IPS-NIHi7 (cell line): Measurements from ENCODE around the gene NPSR1.
"Not testable (repeated sequence)": the region's sequence is repeated elsewhere in the genome, so short reads cannot be mapped to it uniquely, and the experiment has no call there.

ENCODE experiments used
- DNase-seq: peaks from one replicate; pipeline ENCODE4 v3.0.0; 2012; ENCODE audit warnings: mixed read lengths; ENCODE audit errors: extremely low spot score

Gene NPSR1

DNA sequence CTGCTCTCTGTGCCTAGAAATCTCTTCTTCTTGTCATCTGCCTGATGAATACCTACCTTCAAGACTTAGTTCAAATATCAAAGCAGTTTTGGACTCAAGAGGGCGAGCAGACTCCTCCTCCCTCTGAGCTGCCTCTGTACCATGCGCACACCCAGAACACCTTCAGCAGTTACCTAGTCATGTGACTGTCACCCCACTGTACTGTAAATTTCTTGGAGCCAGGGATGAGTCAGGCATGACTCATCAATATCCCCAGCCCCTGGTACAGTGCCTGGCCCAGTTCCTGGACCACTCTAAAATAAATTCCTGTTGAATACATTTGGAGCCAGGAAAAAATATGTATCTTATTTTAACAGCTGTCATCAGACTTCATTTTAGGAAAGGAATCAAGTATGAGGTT, 212.0 kb downstream of the NPSR1 start:
- not testable (repeated sequence) for DNase-seq

DNA sequence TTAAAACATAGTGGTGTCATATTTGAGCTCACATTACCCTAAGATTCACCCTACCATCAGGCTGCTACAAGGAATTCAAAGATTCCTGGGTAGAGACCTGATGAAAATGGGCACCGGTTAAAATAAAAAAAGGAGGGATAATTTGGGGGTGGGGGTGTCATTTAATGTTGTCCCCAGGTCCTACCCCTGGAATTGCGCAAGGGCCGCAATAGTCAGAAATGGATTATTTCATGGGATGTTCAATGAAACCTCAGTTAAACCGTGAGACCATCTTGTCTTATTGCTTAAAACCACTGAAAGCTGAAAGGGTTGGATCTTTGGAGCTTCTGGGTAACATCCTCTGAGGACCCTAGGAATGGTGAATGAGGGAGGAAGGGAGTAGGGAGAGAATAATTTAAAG, 216.3 kb downstream of the NPSR1 start:
- DNase-seq, result not testable (repeated sequence)

DNA sequence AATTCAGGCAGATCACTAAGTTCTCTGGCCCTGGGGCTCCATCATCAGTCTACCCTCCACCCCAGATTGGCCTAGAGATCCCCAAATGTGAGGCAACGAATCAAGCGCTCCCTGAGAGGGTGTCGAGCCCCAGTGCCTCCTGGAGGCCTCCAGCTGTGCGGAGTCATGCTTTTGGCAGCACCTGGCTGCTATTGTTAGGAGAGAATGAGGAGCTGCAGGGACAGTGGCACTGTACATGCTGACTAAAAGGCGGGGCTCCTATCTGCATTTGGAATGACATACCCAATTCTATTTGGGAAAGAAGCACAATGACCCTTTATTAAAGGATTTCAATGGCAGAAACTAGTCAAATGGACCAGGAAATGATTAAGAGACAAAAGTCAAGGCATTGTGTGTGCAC, 217.5 kb downstream of the NPSR1 start:
- DNase-seq, result no peak

DNA sequence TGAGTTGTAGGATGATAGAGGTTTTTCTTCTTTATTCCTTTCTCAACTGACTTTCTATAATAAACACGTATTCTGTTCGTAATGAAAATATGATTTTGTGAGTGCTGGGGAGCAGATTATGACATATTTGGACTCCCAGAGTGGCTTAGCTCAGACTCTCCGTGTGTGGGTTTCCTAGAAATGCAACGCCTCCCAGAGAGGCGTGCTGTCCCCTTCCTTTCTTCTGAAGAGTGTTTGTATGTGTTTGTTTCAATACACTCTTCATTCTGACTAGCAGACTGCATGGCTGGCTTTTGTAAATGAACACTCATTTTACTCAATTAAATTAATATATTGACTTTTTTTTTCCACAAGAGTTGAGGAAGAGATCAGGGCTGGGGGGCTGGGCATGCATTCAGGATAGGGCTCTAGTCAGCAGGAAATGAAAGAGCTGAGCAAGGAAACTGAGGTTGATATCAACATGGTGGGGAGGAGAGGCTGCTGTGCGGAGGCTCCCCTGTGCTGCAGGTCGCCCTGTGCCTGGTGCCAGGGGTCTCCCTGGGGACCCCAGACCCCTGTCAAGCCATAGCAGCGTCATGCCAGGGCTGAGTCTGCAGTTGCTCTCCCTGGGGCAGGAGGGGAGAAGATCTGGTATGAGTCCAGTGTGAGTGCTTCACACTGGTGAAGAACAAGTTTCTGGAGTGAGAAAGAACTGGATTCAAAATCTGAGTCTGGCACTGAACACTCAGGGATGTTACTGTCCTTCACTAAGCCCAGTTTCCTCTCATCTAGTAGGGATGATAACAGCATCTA, 221.1 kb downstream of the NPSR1 start:
- DNase-seq, result not testable (repeated sequence)

DNA sequence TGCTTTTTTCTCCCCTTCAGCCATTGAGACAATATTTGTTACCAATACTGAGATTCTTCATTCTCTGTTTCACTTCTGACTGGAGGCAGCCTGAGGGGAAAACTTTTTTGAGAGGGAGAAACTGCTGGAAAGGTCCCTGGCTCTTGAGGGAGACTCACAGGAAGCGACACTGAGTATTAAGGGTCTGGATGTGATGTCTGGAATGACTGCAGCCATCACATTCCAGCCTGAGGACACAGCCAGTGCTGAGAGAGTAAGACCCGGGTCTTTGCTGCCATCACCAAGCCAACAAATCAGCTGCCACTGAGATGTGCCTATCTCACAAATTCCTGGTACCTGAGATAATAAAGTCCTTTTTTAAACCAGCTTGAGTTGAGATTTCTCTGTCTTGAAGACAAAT, 221.9 kb downstream of the NPSR1 start:
- DNase-seq, result no peak

DNA sequence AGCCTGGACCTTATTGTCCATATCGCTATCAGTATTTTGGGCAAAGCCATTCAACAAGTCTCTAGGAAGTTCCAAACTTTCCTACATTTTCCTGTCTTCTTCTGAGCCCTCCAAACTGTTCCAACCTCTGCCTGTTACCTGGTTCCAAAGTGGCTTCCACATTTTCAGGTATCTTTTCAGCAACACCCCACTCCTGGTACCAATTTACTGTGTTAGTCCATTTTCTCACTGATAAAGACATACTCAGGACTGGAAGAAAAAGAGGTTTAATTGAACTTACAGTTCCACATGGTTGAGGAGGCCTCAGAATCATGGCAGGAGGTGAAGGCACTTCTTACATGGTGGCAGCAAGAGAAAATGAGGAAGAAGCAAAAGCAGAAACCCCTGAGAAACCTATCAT, 225.8 kb downstream of the NPSR1 start:
- DNase-seq, result not testable (repeated sequence)

DNA sequence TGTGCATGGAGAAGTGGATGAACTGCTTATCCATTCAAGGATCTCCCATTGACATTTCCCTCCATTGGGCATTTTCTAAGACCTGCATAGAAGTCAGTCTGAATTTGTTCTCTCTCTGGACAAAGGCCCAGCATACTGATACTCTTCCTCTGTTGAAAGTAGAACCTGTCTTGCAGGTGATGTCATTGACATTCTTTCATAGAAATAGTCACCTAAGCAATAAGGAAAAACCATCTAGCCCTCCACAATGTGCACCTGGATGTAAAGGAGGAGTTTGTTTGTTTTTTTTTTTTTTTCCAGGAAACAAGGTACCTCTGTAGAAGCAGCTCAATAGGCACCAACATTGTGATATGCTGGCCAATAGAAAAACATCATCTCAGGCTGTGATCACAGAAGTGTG, 228.8 kb downstream of the NPSR1 start:
- no peak for DNase-seq

DNA sequence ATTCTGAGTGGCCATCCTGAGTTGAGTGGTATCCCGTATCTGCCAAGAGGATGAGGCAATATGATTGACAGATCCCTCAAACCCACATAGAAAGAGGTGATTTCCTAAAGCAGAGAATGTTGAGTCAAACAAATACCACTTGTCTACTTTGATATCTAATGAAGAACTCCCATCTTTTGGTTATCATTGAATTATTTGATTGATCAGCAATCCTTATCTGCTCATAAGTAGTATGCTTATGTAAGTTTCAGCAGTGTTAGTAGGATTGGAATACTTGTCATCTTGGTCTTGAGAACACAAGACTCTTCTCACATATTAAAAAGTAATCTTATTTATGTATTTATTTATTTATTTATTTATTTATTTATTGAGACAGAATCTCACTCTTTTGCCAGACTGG, 231.9 kb downstream of the NPSR1 start:
- DNase-seq, result no peak

DNA sequence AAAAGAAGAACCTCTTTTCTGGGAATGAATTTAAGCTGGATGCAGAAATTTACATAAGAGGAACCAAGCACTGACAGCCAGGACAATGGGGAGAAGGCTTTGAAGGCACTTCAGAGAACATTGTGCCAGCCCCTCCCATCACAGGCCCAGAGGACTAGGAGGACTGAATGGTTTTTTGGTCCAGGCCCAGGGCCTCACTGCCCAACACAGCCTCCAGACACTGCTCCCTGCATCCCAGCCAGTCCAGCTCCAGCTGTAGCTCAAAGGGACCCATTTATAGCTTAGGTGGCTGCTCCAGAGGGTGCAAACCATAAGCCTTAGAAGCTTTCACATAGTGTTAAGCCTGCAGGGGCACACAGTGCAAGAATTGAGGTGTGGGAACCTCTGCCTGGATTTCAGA, 237.2 kb downstream of the NPSR1 start:
- DNase-seq, result no peak
